Frontal cortex (tissue), 4 donors: ENCODE data around the gene SLC13A3. TPM values are rescaled to one million over a fixed set of nuclear protein-coding genes. Genes with fewer than 3 reads are reported as not detected.

Experiments
- DNase-seq, 2 donors: peaks; one replicate each; pipeline ENCODE4 v3.0.0; 2012; ENCODE audit warnings: low spot score in 2 of 2
- FAIRE-seq: peaks from 2 replicates; lab custom pipeline; 2012; peaks lifted over from hg19 to GRCh38; lab: Jason Lieb, UNC
- total RNA-seq: library from RNA; depleted of rRNA; stranded (reverse); fragments of >200 nt; gene quantifications from one replicate; pipeline ENCODE4 v1.2.3, GENCODE V29; 2014
- donor health status: control.
- donor health status: control.
- donor health status: control.

Gene SLC13A3
- total RNA-seq, 1 donor from 2014 or later = 10.2 TPM

DNA sequence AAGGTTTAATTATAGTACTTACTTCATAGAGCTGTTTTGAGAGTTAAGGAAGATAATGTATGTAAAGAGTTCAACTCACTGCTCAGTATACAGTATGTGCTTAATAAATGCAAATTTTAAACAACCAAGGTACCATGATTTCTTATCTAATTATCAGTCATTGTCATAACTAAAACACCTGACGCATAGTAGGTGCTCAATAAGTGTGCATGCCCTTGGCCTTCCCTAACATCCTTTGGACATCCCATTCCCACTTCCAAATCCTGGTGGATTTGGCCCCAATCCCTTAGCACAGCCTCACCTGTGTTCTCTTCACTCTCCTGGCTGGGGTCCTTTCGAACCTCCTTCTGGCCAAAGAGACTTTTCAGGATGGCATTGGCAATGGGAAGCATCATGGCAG, 41.1 kb downstream of the SLC13A3 start:
- no peak for FAIRE-seq
- no peak for DNase-seq

DNA sequence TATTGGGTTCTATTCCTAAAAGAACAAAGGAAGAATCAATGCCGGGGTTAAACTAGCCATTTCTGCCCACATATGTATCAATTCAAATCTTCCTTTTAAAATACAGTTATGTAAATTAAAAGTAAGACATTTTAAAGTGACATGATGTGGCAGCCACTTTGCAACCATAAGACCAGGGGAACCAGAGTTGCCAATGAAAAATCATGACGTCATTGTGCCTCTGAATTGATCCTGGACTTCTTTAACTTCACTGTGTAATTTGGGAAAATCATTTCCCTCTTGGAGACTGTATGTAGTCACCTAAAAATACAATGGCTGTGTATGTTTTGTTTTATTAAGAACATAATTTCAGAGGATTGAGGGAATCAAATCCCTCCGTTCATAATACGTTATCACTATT, 42.2 kb downstream of the SLC13A3 start:
- no peak for FAIRE-seq

DNA sequence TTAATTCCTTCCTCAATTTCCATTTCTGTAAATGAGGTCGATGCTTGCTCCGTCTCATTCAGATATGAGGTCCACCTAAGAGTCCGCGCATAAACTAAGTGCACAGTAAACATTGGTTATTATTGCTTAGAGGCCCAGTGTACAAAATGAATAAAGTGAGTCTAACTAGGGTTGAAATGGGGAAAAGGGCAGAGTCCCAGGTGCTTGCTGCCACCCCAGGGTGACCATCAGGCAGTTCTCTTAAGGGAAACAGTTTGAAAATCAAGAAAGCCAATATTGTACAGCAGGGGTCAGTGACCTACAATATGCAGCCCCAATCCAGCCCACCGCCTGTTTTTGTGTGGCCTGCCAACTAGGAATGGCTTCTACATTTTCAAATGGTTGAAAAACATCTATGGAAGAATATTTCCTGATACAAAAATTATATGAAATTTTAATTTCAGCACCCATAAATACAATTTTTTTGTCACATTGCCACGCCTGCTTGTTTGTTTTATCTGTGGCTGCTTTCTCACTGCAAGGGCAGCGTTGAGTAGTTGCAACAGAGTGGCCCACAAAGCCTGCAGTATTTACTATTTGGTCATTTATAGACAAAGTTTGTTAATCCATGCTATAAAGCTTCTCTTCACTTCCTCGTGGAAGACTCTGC, 43.3 kb downstream of the SLC13A3 start:
- FAIRE-seq (no peak), DNase-seq (no peak)

More for the DNA sequence above, 42.2 kb downstream of the SLC13A3 start:
- DNase-seq = no peak

DNA sequence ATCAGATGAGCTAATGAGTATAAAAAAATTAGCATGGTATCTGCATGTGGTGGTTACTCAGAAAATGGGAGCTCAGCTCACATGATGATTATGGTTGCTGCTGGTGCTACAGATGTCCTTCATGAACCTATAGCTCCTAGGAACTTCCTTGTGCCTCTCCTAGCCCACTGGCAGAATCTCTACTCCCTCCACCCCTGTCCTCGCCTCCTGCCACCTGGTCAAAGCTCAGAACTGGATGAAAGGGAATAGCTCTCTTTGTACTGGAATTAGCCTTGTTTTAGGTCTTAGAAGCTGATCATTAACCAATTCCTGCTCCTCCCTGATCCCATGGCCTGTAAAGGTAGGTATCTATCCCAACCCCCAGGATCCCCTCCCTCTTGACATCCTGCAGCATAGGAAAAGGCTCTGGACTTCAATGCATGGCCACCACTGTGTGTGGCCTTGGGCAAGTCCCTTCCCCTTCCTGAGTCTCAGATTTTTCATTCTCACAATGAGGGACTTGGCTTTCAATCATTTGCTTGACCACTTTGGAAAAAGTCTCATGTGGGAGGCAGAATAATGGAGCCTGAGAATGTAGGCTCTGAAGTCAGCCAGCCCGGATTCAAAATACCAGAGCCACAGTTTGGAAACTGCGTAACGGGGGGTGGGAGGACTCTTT, 43.9 kb downstream of the SLC13A3 start:
- DNase-seq = no peak
- no peak for FAIRE-seq

GRCh38 chr20:46606817-46607190, 44.5 kb downstream of the SLC13A3 start:
- no peak for DNase-seq
- no peak for FAIRE-seq

DNA sequence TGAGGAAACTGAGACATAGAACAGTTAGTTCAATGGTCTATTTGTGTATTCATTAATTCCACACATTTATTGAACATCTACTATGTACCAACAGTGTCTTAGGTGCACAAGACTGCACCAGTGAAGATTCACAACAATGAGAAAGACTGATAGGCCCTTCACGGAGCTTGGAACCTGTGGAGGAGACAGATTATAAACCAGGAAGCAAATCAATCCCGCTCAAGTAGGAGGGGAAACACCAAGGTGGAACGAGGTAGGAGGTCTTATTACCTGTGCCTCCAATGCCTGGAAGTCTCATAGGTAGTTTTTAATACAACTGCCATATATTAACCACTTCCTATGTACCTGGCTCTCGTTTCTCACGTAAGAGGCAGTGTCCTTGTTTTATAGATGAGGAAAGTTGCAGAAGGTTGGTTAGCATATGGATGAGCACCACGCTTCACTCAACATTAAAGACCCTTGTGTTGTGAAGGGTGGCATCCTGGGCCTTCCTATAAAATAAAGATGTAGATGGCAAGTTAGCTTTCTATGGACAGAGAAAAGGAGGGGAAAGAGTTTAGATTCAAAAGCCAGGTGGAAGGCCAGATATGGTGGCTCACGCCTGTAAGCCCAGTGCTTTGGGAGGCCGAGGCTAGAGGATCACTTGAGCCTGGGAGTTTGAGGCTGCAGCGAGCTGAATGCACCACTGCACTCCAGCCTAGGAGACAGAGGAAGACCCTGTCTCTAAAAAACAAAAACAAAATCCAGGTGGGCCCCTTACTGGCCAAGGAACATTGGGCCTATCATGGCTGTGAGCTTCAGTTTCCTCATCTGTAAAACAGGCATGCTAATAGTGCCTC, 45.1 kb downstream of the SLC13A3 start:
- DNase-seq (no peak), FAIRE-seq (no peak)

DNA sequence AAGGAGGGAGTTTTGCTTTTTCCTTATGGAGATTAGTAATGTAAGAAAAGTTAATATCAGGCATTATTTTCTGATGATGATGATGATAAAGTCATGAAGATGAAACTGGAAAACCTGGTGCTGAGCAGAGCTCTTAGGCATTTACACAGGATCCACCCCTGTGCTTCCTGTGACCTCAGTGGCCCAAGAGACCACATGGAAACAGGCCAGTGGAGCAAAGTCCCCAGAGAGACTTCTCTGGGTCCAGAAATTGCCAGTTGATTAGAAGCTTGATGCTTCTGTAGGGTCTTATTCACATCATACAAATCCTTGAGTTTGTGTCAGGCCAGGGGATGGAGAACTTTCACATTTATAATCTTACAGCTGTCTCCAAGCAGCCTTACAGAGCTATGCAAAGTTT, 46.1 kb downstream of the SLC13A3 start:
- no peak for DNase-seq

GRCh38 chr20:46604551-46605133, 46.6 kb downstream of the SLC13A3 start:
- no peak for DNase-seq
- no peak for FAIRE-seq

More for the DNA sequence above, 46.1 kb downstream of the SLC13A3 start:
- no peak for FAIRE-seq

DNA sequence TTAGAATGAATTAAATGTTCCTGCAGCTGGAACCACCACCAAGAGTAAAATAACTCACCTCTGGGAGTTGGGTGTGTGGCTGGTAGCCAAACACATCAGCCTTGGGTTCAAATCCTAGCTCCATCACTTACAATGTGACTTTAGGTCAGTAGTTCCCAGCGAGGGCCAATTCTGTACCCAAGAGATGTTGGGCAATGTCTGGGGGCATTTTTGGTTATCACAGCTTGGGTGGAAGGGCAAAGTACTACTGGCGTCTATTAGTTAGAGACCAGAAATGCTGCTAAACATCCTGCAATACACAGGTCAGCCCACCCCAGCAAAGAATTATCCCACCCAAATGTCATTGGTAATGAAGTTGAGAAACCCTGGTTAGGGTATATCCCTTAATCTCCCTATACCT, 48.8 kb downstream of the SLC13A3 start:
- no peak for FAIRE-seq
- no peak for DNase-seq

- FAIRE-seq (no peak), DNase-seq (no peak)
Measured at GRCh38 chr20:46601603-46602122, 49.6 kb downstream of the SLC13A3 start.

DNA sequence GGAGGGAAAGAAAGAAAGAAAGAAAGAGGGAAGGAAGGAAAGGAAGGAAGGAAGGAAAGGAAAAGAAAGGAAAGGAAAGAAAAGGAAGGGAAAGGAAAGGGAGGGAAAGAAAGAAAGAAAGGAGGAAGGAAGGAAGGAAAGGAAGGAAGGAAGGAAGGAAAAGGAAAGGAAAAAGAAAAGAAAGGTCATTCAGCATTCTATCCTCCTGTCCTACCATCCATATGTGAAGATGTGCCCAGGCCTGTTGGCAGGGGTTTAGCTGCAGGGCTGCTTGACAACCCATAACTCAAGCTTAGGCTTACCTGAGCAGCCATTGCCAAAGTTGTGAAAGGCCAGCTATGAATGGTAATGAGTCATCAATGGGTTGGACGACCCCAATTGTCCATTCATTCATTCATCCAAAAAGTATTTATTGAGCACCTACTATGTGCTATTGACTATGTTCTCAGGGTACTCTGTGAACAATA, 50.9 kb downstream of the SLC13A3 start:
- DNase-seq (no peak), FAIRE-seq (no peak)

DNA sequence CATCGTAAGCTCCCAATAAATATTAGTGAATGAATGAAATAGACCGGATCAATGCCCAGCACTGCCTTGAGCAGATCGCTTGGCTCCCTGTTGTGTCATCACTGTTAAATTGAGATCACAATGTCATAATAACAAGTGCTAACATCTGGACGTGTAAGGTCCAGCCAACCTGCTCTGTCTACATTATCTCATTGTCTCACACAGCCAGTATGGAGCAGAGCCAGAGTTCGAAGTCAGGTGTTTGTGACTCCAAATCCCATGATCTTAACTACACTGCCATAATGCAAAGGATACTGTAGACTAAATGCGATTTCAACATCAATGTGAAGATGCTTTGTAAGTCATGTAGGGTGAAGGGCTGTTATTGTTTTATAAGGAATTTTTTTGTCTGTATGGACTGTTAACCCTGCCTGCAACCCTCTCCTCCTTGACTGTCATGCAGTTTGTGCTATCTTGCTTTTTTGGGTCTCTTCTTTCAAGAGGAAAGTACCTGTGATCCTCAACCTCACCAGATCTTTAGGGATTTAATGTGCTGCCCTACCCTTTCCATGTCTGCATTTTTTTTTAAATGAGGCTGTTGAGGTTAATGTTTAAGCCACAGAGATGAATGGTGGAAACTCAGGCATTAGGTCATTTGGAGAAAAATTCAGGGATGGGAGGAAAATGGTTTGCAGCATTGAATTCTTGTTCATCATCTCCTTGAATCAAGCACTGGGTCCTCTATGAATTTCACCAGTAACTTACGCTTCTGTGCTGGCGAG, 51.9 kb downstream of the SLC13A3 start:
- FAIRE-seq = no peak

DNA sequence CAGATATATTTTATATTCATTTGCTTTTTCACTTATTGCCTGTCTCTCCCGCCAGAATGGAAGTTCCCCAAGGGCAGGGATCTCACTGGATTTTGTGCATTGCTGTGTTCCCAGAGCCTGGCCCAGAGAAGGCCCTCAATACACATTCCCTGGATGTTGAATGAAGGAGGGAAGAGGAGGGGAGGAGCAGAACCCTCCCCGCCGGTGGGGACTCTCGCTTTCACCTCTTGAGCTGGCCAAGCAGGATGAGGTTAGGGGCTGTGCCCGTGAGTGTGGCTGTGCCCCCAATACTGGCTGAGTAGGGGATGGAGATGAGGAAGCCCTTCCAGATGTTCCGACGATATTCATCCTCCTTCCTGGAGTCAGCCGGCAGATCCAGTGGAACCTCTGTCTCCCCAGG, 55.3 kb downstream of the SLC13A3 start:
- DNase-seq = no peak
- FAIRE-seq = no peak

More for the DNA sequence above, 51.9 kb downstream of the SLC13A3 start:
- DNase-seq = no peak

DNA sequence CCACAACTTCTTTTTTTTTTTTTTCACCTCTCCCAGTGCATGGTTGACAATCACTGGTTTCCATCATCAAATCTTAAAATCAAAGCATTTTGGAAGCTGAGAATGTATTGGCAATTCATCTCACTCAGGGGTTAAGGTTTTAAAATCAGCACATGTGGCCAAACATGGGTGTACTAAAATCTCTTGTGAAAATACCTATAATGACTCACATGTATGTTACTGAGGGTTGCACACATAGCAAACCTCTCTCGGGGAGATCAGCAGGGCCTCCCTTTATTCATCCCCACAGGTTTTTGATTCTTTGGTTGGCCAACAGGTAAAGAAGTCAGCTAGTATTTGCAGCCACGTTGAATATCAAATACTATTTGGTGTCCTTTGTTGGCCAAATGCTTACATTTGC, 56.5 kb downstream of the SLC13A3 start:
- DNase-seq = no peak
- no peak for FAIRE-seq

- FAIRE-seq (no peak), DNase-seq (no peak)
Measured at GRCh38 chr20:46592580-46593362, 58.5 kb downstream of the SLC13A3 start.

GRCh38 chr20:46590443-46590842, 60.8 kb downstream of the SLC13A3 start:
- FAIRE-seq = no peak
- DNase-seq = no peak

DNA sequence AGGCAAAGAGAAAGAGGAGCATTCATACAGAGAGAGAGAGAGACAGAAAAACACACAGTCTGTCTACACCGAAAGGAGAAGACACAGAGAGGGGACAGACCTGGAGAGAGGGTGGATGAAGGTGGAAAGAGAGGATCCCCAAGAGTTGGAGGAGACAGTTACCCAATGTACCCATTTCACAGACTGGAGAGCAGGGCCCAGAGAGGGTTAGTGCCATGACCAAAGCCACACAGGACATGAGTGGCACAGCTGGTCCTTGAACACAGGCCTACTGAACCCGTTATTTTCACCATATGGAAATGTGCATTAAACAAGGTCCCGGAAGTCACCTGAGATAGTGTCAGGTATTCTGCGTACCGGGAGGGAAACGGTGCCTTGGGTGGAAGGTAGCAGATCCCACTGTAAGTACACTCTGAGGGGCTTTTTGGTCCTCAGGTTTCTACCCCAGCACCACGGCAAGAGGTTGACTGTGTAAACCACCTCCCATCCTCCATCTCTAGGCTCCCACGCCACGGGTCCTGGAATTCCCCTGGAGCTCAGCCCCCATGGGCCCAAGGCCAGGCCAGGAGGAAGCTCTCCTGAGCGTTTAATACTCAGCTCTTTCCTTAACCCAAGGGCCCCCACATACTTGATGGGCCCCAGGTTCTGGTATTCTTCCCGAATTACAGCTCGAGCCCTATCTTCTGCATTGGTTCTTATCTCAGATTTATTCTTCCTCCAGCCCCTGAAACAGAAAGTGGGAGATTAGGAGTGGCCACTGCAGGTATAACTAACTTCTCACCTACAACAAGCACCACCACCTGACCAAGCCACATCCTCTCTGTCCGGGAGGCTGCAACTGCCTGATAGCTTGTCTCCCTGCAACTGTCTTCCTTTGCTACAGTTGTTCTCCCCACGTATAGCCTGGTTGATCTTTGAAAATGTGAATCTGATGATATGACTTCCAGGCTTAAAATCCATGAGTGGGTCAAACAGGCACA, 62.4 kb downstream of the SLC13A3 start:
- DNase-seq (no peak), FAIRE-seq (no peak)

DNA sequence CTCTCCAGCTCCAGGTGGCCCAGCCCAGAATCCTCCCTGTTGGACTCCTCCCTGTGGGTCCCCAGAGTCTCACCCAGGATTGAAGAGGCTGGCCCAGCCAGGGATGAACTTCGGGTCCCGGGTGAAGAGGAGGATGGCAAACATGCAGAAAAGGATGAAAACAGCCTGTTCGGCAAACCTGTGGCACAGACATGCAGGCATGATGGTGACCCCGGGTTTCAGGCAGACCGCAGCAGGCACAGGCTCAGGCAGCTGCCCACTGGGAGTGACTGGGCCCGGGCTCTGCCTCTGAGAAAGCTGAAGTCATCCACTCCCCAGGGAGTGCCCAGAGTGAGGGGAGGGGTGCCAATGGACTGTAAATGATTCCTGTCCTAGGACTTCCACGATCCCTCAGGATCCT, 63.3 kb downstream of the SLC13A3 start:
- FAIRE-seq = no peak

More for the DNA sequence above, 63.3 kb downstream of the SLC13A3 start:
- DNase-seq = no peak
